Left lung (tissue), 10 donors: ENCODE measurements around the gene C6orf132. TPM values are rescaled to one million over a fixed set of nuclear protein-coding genes. Genes with fewer than 3 reads are reported as not detected.

Experiments
- ATAC-seq: fragments of 200-7000 bp; cut with Tn5 transposase; one replicate; pipeline ENCODE4 v1.9.1; 2020; ENCODE audit warnings: moderate library complexity
- DNase-seq, 4 donors: peaks; one replicate each; pipeline ENCODE4 v3.0.0-alpha.2; 2013 to 2020
- H3K27ac ChIP-seq, 2 donors: fragments of 200-600 bp; sonication (generic) in 1 of 2; one replicate each; pipeline versions ENCODE4 v1.5.0 to v1.8.0; 2020 to 2021
- H3K27me3 ChIP-seq, 2 donors: fragments of 200-600 bp; sonication (generic) in 1 of 2; one replicate each; pipeline versions ENCODE4 v1.5.0 to v1.8.0; 2020 to 2021
- H3K36me3 ChIP-seq, 2 donors: fragments of 200-600 bp; sonication (generic) in 1 of 2; one replicate each; pipeline versions ENCODE4 v1.5.0 to v1.8.0; 2020 to 2021
- H3K4me1 ChIP-seq, 2 donors: fragments of 200-600 bp; one replicate each; pipeline ENCODE4 v1.8.0; 2021
- H3K4me3 ChIP-seq, 2 donors: fragments of 200-600 bp; sonication (generic) in 1 of 2; one replicate each; pipeline versions ENCODE4 v1.5.0 to v1.8.0; 2020 to 2021; ENCODE audit warnings: mild to moderate bottlenecking in 1 of 2
- H3K9me3 ChIP-seq, 2 donors: fragments of 200-600 bp; sonication (generic) in 1 of 2; one replicate each; pipeline versions ENCODE4 v1.5.0 to v1.8.0; 2020 to 2021
- intact Hi-C, 2 donors: fragments of 100-400 bp; cut with DNase I; formaldehyde crosslinking; loops; one replicate each; pipeline versions ENCODE4 v1.11.2 to v1.14.2; 2022
- polyA plus RNA-seq, 6 donors: library from polyadenylated mRNA; unstranded; fragments of 120-200 nt; gene quantifications; one replicate each; pipeline ENCODE4 v1.2.1, GENCODE V29; 2013; ENCODE audit not compliant: insufficient read length in 6 of 6
- total RNA-seq, 2 donors: library from RNA; stranded (reverse); fragmentation: NEBNext Ultra II Directional; extraction: Animal tissue kit (Norgen Biotek cat#: 25700); gene quantifications; one replicate each; pipeline ENCODE4 v1.2.1, GENCODE V29; 2021
- TF ChIP-seq, protein P1 (sequence below), 2 donors: fragments of 200-600 bp; sonication (generic) in 1 of 2; IDR thresholded peaks; one replicate each; pipeline versions ENCODE4 v1.5.0 to v1.8.0; 2021; ENCODE audit warnings: antibody characterized with exemption in 2 of 2
- donor health status: DM: no; HTN: yes; CAD: no.
- donor health status: DM: no; HTN: no; CAD: no.

The C6orf132 gene
- total and polyA plus RNA-seq, 8 donors, result 2.4 to 20.3 (median 3.0) TPM

DNA sequence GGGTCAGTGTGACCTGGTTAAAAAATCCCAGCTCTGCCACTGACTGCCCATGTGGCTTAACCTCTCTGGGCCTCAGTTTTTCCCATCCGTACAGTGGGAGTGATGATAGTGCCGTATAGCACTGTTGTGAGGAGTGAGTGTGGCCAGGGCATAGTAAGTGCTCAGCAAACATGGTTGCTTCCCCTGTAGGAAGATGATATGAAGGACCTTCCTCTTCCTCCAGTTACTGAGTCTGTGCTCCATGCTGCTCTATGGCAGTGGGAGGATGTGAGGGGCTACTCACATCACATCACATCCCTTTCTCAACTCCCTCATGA is 13.1 kb downstream of the C6orf132 start:
- Histone ChIP-seq H3K27me3 (no peaks in the 10 kb centered on the region), H3K4me3 (no peak overlapping the region), H3K27ac (no peak overlapping the region), H3K9me3 (no peaks in the 10 kb centered on the region), H3K36me3 (peaks cover 0 to 26% of the 10 kb centered on the region in 2 donors), H3K4me1 (no peaks in the 10 kb centered on the region)
- ATAC-seq (no peak), DNase-seq (no peak)
- TF ChIP-seq, protein P1, sequence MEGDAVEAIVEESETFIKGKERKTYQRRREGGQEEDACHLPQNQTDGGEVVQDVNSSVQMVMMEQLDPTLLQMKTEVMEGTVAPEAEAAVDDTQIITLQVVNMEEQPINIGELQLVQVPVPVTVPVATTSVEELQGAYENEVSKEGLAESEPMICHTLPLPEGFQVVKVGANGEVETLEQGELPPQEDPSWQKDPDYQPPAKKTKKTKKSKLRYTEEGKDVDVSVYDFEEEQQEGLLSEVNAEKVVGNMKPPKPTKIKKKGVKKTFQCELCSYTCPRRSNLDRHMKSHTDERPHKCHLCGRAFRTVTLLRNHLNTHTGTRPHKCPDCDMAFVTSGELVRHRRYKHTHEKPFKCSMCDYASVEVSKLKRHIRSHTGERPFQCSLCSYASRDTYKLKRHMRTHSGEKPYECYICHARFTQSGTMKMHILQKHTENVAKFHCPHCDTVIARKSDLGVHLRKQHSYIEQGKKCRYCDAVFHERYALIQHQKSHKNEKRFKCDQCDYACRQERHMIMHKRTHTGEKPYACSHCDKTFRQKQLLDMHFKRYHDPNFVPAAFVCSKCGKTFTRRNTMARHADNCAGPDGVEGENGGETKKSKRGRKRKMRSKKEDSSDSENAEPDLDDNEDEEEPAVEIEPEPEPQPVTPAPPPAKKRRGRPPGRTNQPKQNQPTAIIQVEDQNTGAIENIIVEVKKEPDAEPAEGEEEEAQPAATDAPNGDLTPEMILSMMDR (IDR thresholded peaks at IDR 0.05), result no peak
- intact Hi-C loops, result no loop called here

DNA sequence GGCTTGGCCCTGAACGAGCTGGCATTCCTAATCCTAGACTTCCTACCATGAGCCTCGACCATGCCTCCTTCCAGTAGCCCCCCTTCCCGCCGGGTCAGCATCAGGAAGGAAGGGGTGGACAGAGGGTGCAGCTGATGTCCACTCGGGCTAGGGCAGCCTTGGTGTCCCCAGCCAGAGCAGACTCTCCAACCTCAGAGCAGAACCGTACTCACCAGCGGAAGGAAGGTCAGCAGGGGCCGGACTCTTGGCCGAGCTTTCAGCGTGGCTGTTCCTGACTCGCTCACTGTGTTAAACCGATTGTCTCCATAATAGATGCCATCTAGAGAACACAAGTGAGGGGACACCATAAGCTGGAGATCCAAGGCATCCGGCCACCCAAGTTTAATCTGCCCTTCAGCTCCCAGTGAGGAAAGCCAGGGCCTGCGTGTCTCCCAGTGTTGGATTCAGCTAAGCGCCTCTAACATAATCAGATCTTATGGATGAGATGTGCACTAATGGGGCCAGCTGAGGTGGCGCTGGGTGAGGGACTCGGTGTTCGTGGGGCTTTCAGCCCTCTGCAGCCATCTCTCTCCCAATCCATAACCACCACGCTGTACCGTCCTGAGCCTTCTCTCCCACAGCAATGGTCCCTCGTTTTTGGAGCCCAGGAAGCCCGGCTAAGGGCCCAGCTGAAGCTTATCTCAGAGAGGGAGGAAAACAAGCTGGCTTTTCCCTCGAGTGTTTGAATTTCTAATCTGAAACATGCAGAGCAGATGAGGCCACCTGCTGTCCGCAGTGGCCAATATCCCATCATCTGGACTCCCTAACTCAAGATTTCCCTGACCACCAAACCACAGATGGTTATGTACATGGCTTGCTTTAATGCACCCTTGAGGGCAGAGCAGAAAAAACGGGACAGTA is 13.7 kb downstream of the C6orf132 start:
- Histone ChIP-seq H3K4me1 (no peaks in the 10 kb centered on the region), H3K4me3 (no peak overlapping the region), H3K9me3 (no peaks in the 10 kb centered on the region), H3K27me3 (no peaks in the 10 kb centered on the region), H3K36me3 (peaks cover 0 to 26% of the 10 kb centered on the region in 2 donors), H3K27ac (no peak overlapping the region)
- intact Hi-C loops, result no loop called here
- TF ChIP-seq, protein P1 (IDR thresholded peaks at IDR 0.05), result no peak
- peak in 1 of 4 donors; percentile 49 for DNase-seq
- peak; percentile 44 for ATAC-seq

DNA sequence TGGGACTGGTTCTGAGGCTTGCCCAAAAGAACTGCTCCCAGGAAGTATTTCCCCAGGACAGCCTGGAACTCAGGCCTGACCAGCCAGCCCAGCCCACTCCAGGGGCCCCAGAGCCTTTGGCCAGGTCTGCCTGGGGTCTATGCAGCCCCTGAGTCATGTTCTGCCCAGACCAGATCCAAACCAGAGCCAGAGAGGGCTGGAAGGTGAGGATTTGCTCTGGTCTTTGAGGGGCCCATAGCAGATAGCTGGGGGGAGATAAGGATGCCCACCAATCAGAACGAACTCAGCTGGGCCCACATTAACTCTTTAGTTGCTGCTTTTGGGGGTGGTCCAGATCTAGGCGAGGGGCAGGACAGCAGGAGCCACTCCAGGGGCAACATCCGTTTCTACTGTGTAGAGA is 16.8 kb downstream of the C6orf132 start:
- no peaks in the 10 kb centered on the region for H3K4me1 ChIP-seq

DNA sequence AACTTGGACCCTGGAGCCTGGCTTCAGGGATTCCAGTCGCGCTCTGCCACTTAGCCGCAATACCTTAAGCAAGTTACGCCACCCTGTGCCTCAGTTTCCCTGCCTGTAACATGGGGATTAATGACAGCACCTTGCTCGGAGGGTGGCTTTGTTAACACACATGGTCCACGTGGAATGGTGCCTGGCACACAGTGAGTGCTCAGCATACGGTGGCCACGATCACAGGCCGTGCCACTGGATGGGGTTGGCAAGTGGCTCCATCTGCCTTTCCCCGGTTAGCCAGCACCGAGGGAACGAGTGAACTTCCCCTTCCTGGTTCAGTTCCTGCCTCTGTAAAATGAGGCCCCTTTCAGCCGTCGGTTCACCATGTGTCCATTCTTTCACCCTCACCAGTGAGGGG is 17.2 kb downstream of the C6orf132 start:
- no peak overlapping the region for H3K27ac ChIP-seq
- no peaks in the 10 kb centered on the region for H3K9me3 ChIP-seq
- H3K4me1 ChIP-seq, result no peaks in the 10 kb centered on the region
- ATAC-seq (no peak), DNase-seq (no peak)
- no peak overlapping the region for H3K4me3 ChIP-seq
- intact Hi-C loops, result no loop called here
- TF ChIP-seq, protein P1 (IDR thresholded peaks at IDR 0.05), result no peak
- no peaks in the 10 kb centered on the region for H3K27me3 ChIP-seq
- H3K36me3 ChIP-seq, result peaks cover 0 to 26% of the 10 kb centered on the region in 2 donors

More for the DNA sequence above, 16.8 kb downstream of the C6orf132 start:
- TF ChIP-seq, protein P1 (IDR thresholded peaks at IDR 0.05), result no peak
- H3K4me3 ChIP-seq, result no peak overlapping the region
- no peaks in the 10 kb centered on the region for H3K9me3 ChIP-seq
- ATAC-seq, result no peak
- DNase-seq, result no peak
- H3K36me3 ChIP-seq, result peaks cover 0 to 26% of the 10 kb centered on the region in 2 donors
- H3K27ac ChIP-seq, result no peak overlapping the region
- intact Hi-C loops, result no loop called here
- no peaks in the 10 kb centered on the region for H3K27me3 ChIP-seq

DNA sequence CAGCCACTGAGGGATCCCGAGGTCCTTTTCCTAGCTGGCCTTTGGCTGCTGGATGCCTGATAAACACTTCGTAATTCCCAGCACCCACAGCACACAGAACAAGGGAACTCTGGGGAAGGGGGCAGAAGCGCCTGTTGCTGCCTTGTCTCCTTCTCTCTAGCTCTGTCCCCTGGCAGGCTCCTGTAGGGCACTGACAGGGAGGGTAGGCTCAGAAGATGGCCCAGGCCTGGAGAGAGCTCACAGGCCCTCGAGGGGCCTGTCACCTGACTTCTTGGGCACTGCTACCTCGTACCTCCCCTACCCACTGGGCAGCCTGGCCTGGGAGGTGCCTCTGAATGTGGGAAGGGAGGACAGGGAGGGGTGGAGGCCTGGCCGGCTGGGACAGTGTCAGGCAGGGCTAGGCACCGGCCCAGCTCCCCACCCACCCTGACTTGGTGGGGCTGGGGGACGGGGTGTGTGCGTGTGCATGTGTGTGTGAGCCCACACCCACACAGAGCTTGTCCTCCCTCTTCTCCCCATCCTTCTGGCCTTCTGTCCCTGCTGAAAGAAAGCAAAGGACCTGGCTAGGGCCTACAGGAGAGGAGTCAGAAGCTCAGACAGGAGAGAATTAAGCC is 18.1 kb downstream of the C6orf132 start:
- intact Hi-C loops, result no loop called here
- TF ChIP-seq, protein P1 (IDR thresholded peaks at IDR 0.05), result no peak
- DNase-seq (no peak), ATAC-seq (no peak)
- no peaks in the 10 kb centered on the region for H3K4me1 ChIP-seq
- peaks cover 0 to 26% of the 10 kb centered on the region in 2 donors for H3K36me3 ChIP-seq
- H3K27ac ChIP-seq, result no peak overlapping the region
- no peaks in the 10 kb centered on the region for H3K9me3 ChIP-seq
- H3K4me3 ChIP-seq, result no peak overlapping the region
- H3K27me3 ChIP-seq, result no peaks in the 10 kb centered on the region
